HG02610 (cell line): ENCODE data around the gene KIR3DL1.
"Not testable (repeated sequence)": the region's sequence is repeated elsewhere in the genome, so short reads cannot be mapped to it uniquely, and the experiment has no call there.

Experiments used
- ATAC-seq: cut with Tn5 transposase; IDR thresholded peaks from one replicate; pipeline ENCODE4 v1.9.1; 2021; ENCODE audit warnings: mild to moderate bottlenecking, moderate library complexity; ENCODE audit not compliant: unreplicated experiment

KIR3DL1 gene

DNA sequence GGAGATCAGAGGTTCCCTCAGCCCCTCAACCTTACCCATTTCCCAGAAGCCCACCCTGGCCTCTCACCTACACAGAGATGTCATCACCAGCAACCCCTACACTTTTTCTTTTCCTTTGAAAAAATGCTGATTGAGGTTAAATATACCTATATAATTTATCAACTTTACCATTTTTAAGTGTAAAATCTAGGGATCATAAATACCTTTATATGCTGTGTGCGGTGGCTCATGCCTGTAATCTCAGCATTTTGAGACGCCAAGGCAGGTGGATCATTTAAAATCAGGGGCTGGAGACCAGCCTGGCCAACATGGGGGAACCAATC lies 9.8 kb upstream of the KIR3DL1 start:
- no peak for ATAC-seq

DNA sequence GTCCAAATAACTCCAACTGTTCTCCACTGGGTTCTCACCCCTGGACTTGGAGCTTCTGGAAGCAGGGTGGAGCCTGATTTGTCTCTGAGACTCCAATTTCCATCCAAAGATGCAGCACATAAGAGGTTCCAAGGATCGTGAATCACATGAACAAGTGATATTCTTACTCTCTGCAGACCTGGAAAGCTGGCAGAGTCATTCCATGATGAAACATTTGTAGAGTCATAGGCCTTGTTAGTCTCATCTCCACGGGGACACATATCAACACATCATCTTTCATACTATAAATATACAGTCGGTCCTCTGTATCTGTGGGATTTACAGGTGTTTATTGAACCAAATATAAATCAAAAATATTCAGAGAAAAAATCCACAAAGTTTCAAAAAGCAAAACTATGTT lies 1.7 kb upstream of the KIR3DL1 start:
- ATAC-seq = not testable (repeated sequence)

DNA sequence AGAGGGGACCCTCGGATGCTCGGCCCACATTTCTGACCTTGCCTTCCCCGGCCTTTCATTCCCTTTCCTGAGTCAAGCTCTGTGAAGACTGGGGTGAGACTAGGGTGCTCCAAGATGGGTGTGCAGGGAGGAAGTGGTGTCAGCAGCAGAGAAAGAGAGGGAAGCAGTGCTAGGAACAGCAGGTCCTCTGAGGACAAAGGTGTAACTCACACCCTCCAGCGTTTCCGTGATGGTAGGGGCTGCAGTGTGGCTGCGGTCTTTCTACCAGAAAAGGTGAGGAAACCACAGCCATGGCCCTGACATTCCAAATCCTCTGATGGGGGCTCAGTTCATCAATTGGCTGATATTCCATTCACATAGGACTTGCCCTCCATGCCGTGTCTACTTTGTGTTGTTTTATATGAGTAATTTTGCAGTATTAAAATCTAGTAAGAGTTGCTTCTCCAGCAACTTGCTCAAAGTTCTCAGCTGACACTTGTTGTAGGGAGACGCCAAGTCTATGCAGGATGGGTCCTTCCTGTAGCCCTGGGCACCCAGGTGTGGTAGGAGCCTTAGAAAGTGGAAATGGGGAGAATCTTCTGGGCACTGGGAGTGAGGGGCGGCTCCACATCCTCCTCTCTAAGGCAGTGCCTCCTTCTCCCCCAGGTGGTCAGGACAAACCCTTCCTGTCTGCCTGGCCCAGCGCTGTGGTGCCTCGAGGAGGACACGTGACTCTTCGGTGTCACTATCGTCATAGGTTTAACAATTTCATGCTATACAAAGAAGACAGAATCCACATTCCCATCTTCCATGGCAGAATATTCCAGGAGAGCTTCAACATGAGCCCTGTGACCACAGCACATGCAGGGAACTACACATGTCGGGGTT lies 1.6 kb downstream of the KIR3DL1 start:
- no peak for ATAC-seq

DNA sequence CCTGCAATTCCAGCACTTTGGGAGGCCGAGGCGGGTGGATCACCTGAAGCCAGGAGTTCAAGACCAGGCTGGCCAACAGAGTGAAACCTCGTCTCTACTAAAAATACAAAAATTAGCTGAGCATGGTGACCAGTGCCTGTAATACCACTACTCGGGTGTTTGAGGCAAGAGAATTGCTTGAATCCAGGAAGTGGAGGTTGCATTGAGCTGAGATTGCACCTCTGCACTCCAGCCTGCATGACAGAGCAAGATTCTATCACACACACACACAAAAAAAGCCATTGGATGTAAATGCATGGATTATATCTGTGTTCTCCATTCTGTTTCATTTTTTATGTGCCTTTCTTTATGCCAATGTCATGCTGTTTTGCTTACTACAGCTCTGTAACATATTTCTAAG lies 8.1 kb downstream of the KIR3DL1 start:
- not testable (repeated sequence) for ATAC-seq

DNA sequence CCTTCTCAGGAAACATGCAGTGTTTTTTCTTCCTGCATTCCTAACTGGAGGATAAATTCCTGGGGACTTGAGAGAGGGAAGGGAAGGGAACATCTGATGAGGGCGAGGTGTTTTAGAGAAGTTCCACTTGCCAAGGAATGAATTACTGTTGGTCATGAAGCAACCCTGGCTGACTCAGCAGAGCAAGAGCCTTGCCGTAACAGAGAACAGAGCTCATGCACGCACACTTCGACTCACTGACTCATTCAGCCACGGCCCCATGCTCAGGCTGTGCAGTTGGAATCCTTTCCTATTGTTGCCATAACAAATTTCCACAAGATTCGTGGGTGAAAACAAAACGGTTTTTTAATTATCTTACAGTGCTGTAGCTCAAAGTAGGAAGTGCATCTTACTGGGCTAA lies 9.1 kb downstream of the KIR3DL1 start:
- not testable (repeated sequence) for ATAC-seq

DNA sequence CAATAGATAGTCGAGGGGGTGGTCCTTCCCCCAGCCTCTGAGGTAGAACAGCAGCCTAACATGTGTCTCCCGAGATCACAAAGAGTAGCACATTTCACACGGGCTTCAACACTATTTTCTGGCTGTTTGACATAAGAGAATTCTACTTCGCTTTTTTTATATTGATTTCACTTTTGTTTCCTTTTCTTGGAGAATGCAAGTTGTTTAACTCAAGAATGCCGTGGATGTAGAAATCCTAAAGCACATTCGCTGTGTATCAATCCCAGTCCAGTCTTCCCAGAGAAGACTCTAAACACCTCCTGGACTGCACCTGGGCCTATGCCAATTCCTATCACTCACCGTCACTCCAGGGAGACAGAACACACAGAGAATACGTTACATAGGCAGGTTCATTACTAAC lies 11.8 kb downstream of the KIR3DL1 start:
- not testable (repeated sequence) for ATAC-seq

DNA sequence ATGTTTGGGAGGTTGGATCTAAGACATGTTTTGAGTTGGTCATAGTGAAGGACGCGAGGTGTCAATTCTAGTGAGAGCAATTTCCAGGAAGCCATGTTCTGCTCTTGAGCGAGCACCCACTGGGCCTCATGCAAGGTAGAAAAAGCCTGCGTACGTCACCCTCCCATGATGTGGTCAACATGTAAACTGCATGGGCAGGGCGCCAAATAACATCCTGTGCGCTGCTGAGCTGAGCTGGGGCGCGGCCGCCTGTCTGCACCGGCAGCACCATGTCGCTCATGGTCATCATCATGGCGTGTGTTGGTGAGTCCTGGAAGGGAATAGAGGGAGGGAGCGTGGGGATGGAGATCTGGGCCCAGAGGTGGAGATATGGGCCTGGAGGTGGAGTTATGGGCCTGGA lies 16.2 kb downstream of the KIR3DL1 start, which contains the start of gene KIR2DS4:
Gene KIR2DS4 (plus strand): TSS at position 181 of the 400 bp plus-strand sequence.
- not testable (repeated sequence) for ATAC-seq

DNA sequence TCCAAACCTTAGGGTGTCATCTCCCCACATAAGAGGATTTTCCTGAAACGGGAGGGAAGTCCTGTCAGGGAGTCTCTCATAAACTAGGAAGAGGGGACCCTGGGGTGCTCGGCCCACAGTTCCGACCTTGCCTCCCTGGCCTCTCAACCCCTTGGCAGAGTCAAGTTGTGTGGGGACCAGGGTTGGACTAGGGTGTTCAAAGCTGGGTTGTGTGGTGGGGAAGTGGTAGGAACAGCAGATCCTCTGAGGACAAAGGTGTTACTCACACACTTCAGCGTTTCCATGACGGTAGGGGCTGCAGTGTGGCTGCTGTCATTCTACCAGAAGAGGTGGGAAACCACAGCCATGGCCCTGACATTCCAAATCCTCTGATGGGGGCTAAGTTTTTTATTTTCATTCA lies 18.9 kb downstream of the KIR3DL1 start:
- not testable (repeated sequence) for ATAC-seq

DNA sequence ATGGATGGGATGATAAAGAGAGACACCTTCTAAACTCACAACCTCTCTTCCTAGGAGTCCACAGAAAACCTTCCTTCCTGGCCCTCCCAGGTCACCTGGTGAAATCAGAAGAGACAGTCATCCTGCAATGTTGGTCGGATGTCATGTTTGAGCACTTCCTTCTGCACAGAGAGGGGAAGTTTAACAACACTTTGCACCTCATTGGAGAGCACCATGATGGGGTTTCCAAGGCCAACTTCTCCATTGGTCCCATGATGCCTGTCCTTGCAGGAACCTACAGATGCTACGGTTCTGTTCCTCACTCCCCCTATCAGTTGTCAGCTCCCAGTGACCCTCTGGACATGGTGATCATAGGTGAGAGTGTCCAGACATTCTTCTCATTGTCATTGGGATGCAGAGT lies 21.3 kb downstream of the KIR3DL1 start:
- ATAC-seq = not testable (repeated sequence)

DNA sequence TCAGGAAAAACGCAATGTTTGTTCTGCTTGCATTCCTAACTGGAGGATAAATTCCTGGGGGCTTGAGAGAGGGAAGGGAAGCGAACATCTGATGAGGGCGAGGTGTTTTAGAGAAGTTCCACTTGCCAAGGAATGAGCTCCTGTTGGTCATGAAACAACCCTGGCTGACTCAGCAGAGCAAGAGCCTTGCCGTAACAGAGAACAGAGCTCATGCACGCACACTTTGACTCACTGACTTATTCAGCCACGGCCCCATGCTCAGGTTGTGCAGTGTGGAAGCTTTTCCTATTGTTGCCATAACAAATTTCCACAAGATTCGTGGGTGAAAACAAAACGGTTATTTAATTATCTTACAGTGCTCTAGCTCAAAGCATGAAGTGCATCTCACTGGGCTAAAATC lies 26.9 kb downstream of the KIR3DL1 start:
- not testable (repeated sequence) for ATAC-seq

DNA sequence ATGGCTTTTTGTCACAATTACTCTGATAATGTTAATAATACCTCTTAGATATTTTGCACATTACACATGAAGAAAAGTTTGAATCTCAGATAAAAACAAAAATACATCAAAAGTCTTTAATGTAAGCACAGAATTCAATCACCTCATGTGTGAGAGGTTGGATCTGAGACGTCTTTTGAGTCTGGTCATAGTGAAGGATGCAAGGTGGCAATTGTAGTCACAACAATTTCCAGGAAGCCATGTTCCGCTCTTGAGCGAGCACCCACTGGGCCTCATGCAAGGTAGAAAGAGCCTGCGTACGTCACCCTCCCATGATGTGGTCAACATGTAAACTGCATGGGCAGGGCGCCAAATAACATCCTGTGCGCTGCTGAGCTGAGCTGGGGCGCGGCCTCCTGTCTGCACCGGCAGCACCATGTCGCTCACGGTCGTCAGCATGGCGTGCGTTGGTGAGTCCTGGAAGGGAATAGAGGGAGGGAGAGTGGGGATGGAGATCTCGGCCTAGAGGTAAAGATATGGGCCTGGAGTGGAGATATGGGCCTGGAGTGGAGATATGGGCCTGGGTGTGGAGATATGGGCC lies 33.9 kb downstream of the KIR3DL1 start, which contains the start of gene KIR3DL2:
Gene KIR3DL2 (plus strand): TSS at position 383 of the 580 bp plus-strand sequence. CDS start 33 bp downstream, at position 416.
- not testable (repeated sequence) for ATAC-seq

DNA sequence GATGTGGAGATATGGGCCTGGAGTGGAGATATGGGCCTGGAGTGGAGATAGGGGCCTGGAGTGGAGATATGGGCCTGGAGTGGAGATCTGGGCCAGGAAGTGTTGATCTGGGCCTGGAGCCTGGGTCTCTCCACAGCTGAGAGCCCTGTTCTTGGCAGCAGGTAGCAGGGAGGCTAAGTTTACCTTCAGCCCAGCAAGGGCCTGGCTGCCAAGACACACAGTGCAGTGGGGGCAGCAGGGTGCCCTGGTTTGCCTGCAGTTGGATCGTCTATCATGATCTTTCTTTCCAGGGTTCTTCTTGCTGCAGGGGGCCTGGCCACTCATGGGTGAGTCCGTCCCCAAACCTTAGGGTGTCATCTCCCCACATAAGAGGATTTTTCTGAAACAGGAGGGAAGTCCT lies 34.7 kb downstream of the KIR3DL1 start:
- ATAC-seq = no peak

DNA sequence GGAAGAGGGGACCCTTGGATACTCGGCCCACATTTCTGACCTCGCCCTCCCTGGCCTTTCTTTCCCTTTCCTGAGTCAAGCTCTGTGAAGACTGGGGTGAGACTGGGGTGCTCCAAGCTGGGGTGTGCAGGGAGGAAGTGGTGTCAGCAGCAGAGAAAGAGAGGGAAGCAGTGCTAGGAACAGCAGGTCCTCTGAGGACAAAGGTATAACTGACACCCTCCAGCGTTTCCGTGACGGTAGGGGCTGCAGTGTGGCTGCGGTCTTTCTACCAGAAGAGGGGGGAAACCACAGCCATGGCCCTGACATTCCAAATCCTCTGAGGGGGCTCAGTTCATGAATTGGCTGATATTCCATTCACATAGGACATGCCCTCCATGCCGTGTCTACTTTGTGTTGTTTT lies 35.1 kb downstream of the KIR3DL1 start:
- no peak for ATAC-seq

DNA sequence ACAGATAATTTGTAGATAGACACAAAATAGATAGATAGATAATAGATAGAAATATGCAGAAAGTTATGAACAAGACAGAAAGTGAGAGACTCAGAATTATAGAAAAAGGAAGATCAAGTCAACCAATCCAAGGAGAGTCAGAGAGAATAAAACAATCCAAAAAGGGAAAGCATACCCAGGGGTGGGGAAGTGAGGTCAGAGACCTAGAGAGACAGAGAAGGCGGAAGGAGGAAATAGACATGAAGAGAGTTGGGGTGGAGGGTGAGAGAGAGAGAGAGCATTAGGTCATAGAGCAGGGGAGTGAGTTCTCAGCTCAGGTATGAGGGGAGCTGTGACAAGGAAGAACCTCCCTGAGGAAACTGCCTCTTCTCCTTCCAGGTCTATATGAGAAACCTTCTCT lies 39.0 kb downstream of the KIR3DL1 start:
- not testable (repeated sequence) for ATAC-seq

DNA sequence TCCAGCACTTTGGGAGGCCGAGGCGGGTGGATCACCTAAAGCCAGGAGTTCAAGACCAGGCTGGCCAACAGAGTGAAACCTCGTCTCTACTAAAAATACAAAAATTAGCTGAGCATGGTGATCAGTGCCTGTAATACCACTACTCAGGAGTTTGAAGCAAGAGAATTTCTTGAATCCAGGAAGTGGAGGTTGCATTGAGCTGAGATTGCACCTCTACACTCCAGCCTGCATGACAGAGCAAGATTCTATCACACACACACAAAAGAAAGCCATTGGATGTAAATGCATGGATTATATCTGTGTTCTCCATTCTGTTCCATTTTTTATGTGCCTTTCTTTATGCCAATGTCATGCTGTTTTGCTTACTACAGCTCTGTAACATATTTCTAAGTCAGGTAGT lies 42.2 kb downstream of the KIR3DL1 start:
- ATAC-seq = not testable (repeated sequence)

DNA sequence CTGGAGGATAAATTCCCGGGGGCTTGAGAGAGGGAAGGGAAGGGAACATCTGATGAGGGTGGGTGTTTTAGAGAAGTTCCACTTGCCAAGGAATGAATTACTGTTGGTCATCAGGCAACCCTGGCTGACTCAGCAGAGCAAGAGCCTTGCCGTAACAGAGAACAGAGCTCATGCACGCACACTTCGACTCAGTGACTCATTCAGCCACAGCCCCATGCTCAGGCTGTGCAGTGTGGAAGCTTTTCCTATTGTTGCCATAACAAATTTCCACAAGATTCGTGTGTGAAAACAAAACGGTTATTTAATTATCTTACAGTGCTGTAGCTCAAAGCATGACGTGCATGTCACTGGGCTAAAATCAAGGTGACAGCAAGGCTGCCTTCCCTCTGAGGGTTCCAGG lies 43.2 kb downstream of the KIR3DL1 start:
- not testable (repeated sequence) for ATAC-seq

DNA sequence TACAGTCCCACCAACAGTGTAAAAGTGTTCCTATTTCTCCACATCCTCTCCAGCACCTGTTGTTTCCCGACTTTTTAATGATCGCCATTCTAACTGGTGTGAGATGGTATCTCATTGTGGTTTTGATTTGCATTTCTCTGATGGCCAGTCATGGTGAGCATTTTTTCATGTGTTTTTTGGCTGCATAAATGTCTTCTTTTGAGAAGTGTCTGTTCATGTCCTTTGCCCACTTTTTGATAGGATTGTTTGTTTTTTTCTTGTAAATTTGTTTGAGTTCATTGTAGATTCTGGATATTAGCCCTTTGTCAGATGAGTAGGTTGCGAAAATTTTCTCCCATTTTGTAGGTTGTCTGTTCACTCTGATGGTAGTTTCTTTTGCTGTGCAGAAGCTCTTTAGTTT lies 47.2 kb downstream of the KIR3DL1 start:
- ATAC-seq = not testable (repeated sequence)

DNA sequence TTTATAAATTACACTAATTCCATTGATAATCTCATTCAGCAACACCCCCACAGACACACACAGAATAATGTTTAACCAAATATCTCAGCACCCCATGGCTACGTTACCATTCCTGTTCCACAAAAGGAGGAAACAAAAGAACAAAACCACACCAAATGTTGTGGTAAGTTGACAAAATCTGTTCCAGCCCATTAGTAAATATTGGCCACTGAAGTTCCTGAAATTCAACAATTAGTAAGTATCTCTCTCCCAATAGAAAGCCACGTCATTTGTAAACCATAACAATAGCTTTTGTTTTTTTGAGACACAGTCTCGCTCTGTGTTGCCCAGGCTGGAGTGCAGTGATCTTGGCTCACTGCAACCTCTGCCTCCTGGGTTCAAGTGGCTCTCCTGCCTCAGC lies 55.4 kb downstream of the KIR3DL1 start:
- no peak for ATAC-seq

DNA sequence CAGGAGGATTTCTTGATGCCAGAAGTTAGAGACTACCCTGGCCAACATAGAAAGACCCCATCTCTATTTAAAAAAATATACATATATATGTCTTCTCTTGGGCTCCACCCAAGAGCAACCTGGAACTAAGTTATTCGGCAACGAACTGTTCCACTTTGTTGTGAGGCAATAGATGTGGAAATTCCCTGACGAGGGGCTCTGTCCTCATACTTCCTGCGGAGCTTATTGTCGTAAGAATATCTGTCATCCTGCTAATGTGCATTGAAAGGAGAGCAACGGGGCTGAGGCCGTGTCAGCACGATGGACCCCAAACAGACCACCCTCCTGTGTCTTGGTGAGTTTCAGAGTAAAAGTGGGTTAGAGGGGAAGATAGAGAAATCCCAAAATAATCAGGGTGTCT lies 57.7 kb downstream of the KIR3DL1 start, which contains the start of gene FCAR:
Gene FCAR (plus strand): TSS at position 246 of the 400 bp plus-strand sequence. CDS start 55 bp downstream, at position 301.
- no peak for ATAC-seq

DNA sequence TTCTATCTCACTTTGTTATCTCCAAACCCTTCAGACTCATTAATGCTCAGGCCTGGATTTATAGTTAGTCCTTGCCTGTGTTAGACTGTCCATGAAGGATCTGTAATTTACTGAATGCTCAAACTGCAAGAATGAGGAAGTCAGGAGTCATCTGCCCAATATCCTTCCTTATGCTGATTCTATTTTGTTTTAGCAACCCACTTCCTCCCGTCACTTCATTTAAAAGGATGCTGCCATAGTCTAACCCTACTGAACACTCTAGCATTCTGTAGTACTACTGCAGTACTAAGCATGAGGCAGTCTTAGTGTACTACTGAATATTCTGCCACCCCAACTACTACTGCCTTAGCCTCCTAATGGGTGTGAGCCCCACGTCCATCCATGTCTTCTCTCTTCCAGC lies 59.2 kb downstream of the KIR3DL1 start:
- no peak for ATAC-seq

DNA sequence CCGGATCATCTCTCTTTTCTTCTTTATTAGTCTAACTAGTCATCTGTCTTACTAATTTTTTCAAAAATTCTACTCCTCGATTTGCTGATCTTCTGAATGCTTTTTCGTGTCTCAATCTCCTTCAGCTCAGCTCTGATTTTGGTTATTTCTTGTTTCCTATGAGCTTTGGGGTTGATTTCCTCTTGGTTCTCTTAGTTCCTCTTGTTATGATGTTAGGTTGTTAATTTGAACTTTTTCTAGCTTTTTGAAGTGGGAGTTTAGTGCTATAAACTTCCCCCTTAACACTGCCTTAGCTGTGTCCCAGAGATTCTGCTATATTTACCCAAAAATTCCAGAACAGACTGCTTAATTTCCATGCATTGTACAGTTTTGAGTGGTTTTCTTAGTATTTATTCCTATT lies 61.2 kb downstream of the KIR3DL1 start:
- ATAC-seq = no peak
